Renal cortex interstitium (tissue), 11 donors: ENCODE results near the gene SNAPC4. TPM values are rescaled to one million over a fixed set of nuclear protein-coding genes. Genes with fewer than 3 reads are reported as not detected.

Experiments
- DNase-seq, 11 donors: peaks; one replicate each; pipeline ENCODE4 v3.0.0-alpha.2; 2013; ENCODE audit warnings: low read depth in 9 of 11, low spot score in 4 of 11; ENCODE audit errors: extremely low read depth in 1 of 11
- polyA plus RNA-seq, 3 donors: library from polyadenylated mRNA; unstranded; fragments of 120-200 nt; gene quantifications; one replicate each; pipeline ENCODE4 v1.2.1, GENCODE V29; 2013; ENCODE audit not compliant: insufficient read length in 3 of 3

Gene SNAPC4
- polyA plus RNA-seq, 3 donors, result 10.0 to 14.8 (median 13.6) TPM

- DNase-seq, result no peak
These were observed 22.4 kb downstream of the SNAPC4 start for GRCh38 chr9:136377341-136378169.

- DNase-seq, result no peak
These were observed 23.5 kb downstream of the SNAPC4 start for GRCh38 chr9:136376457-136376856.

- no peak for DNase-seq
These were observed 24.9 kb downstream of the SNAPC4 start for GRCh38 chr9:136375096-136375495.

- DNase-seq, result no peak
These were observed 25.8 kb downstream of the SNAPC4 start for GRCh38 chr9:136374183-136374575.

- no peak for DNase-seq
These were observed 26.4 kb downstream of the SNAPC4 start, which contains the start of gene CARD9 for GRCh38 chr9:136373300-136374182. TSS of gene CARD9 (minus strand) at chr9:136373669. CDS start at chr9:136372078, 1,591 bp downstream.

GRCh38 chr9:136372561-136373299, 27.2 kb downstream of the SNAPC4 start:
- peak in 8 of 11 donors; percentile 42 to 76 (median 62) for DNase-seq

GRCh38 chr9:136372006-136372405, 28.0 kb downstream of the SNAPC4 start:
- no peak for DNase-seq

- no peak for DNase-seq
These were observed 28.5 kb downstream of the SNAPC4 start for GRCh38 chr9:136371533-136371880.

- DNase-seq, result no peak
These were observed 29.1 kb downstream of the SNAPC4 start for GRCh38 chr9:136370687-136371532.

GRCh38 chr9:136370037-136370436, 29.9 kb downstream of the SNAPC4 start:
- DNase-seq, result no peak

GRCh38 chr9:136368190-136368589, 31.8 kb downstream of the SNAPC4 start:
- no peak for DNase-seq

GRCh38 chr9:136367296-136368145, 32.4 kb downstream of the SNAPC4 start:
- DNase-seq, result no peak

- no peak for DNase-seq
These were observed 33.1 kb downstream of the SNAPC4 start for GRCh38 chr9:136366826-136367225.

GRCh38 chr9:136365775-136366222, 34.2 kb downstream of the SNAPC4 start:
- no peak for DNase-seq

GRCh38 chr9:136364942-136365774, 34.8 kb downstream of the SNAPC4 start:
- DNase-seq, result no peak

- DNase-seq, result no peak
These were observed 35.8 kb downstream of the SNAPC4 start for GRCh38 chr9:136363949-136364748.
